Cortex of kidney (tissue), 1 donor: ENCODE results near the gene TTLL8.

Experiments
- DNase-seq: peaks from one replicate; lab custom pipeline; 2025; lab: John Stamatoyannopoulos, UW

Gene TTLL8

DNA sequence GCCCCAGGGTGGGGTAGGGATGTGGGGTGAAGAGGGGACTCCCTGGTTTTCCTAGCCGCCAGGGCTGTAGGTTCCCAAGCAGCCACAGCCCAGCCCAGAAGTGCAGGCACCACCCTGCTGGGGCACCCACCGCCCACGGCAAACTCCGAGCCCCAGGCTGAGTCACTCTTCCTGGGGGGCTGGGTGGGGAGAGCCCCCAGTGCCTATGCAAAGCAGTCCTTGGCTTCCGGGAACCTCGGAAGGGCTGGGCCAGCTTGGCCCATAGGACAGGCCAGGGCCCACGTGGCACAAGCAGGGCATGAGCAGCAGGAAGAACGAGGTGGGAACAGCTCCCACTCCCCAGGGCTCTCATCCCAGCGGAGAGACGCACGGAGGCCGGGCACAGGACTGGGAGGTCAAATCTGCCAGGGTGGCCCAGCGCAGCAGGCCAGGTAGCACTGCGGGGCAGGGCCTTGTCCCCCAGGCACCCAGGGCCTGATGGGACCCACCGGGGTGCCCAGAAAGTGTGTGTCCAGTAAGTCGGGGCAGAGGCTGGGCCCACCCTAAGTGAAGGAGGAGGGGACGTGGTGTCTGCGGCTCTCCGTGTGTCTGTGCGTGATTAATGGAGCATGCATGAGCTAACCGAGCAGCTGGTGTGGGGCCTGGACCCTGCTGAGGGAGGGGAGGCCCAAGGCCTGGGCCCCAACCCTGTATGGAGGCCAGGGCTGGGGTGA is 41.0 kb downstream of the TTLL8 start:
- no peak for DNase-seq

DNA sequence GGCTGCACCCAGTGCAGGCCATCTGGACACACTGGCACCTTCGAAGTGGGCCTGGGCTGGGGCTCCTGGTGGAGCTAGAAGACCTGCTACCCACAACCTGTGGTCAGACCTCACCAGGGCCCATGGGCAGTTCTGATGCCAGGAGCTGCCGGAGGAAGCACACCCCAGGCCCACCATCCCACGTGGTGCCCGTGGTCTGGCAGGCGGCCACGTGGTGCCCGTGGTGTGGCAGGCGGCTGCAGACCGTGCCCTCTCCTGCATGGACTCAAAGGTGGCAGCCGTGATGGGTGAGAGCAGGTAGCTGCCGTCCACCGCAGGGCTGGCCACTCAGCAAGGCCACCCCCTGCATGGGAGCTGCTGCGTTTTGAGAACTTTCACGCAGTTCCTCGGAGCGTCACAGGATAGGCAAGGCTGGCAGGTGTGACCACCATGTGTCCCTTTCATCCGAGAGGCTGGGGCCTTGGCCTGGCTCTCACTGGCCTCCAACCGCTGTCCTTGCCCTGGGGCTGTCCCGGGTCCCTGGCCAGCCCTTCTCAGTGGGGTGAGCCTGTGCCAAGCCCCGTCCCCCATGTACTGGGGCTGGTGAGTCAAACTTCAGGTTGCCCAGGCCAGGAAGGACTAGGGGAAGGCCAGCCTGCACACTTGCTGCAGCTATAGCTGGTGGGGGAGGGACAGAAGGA is 41.6 kb downstream of the TTLL8 start:
- no peak for DNase-seq

DNA sequence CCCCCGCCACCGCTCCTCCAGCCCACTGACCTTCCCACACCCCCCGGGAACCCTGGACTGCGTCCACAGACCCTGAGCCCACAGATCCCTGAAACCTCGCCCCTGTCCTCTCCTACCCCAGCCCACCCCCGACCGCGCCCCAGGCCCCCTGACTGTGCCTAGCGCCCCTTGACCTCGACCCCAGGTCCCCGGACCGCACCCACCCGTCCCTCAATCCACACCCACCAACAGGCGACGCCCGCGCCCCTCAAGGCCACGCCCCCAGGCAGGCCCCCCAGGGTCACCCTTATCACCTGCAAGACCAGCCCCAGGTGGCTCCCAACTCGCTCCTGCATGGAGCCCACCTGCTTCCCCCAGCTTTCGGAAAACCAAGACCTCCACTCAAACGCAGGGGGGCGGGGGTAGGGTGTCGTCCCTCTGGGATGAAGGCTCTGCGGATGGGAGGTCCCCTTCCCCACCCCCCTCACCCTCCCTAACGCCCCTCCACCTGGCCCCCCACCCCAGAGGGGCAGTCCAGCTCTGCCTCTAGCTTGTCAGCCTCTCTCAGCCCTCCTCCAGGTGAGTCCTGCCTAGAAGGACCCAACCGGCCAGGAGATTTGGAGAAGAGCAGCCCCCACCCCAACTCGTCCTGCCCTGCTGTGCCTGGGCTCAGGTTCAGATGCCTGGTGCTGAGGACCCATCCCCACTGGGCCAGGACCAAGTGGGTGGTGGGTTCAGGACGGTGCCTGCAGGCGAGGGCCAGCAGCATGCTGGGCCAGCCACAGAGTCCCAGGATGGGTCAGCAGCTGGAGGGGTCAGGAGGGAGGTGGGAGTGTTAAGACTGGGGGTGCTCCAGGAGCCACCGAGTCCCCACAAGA is 42.4 kb downstream of the TTLL8 start:
- DNase-seq = no peak

DNA sequence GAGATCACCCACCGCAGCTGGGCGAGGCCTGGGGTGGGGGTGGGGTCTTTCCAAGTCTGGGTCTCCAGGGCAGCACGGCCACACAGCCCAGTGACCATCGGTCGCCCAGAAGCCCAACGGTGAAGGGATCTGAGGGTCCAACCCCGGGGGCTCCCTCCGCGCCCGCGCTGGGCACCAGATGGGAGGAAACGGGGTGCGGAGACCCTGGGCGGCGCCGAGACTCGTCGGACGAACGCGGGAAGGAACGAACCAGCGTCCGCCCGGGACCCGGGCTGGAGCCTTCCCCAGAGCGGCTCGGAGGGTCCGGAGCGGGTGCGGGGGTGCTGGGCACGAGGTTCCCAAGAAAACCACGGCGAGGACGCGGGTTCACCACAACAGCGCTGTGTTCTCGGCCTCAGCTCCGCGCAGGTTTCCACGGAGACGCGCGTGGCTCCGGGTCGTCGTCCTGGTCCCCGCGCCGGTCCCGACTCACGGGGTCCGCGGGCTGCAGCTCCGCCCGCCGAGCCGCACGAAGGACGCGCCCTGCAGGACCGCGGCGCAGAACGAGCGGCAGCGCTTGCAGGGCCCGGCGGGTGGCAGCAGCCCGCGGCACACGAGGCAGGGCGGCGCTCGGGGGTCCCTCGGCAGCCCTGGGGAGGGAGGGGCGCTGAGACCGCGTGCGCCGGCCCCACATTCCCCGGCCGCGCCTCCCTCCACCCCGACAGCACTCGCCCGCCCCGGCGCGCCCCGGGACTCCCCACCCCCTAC is 43.3 kb downstream of the TTLL8 start:
- DNase-seq = no peak

DNA sequence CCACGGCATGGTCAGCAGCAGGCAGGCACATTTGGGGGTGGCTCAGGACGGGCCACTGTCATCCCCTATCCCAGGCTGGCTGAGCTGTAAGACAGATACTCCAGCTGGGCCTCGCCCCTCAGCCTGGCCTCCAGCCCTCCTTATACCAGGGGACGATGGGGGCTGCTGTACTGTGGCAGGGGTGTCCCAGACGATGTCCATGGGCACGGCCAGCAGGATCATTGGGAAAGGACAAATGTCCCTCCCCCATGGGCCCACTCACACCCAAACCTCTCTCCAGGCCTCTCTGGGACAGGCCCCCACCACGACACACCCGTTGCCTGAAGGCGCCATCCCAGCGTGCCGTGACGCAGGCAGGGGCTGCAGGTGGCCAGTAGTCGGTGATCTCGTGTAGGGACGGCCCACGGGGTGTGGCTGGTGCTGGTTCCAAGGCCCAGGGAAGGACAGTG is 44.0 kb downstream of the TTLL8 start:
- no peak for DNase-seq

DNA sequence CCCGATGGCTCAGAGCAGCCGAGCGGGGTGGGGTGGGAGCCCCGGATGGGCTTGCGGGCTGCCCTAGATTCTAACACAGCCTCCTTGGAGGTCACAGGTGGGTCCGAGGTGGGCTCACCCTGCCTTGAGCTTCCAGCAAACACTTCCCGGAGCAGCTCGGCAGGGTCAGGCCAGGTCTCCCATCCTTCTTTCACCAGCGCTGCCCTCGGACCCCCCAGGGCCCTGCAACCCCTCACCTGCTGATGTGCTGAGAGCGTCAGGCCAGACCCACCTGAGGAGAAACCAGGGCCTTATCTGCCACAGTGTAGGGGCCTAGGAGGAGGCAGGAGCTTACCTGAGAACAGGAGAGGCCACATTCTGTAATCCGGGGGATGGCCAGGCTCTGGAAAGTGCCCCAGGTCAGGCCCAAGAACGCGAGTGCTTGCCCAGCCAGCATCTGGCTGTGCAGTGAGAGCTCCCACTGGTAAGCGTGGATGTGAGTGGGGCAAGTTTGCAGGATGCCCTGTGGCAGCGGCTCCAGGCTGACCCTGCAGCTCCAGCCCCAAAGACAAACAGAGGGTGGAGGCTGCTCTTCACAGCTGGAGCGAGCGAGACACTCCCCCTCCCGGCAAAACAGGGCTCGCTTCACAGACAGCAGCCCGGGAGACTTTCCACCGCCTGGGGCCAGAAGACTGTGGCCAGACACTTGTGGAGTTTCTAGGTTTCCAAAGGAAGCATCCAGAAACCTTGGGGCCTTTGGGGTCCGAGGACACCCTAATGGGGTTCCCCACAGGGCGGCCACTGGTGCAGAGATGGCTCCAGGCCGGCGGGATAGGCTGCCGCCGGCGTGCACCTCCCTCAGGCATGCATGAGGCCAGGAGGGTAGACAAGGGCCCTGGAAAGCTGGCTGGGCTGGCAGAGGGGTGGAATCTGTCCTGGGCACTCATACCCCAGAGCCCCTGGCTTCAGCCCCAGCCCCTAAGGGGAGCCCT is 45.6 kb downstream of the TTLL8 start, which contains the start of gene IL17REL:
TSS of gene IL17REL (minus strand) at position 555 of the 971 bp plus-strand sequence. CDS start at position 436, 119 bp downstream.
- no peak for DNase-seq

DNA sequence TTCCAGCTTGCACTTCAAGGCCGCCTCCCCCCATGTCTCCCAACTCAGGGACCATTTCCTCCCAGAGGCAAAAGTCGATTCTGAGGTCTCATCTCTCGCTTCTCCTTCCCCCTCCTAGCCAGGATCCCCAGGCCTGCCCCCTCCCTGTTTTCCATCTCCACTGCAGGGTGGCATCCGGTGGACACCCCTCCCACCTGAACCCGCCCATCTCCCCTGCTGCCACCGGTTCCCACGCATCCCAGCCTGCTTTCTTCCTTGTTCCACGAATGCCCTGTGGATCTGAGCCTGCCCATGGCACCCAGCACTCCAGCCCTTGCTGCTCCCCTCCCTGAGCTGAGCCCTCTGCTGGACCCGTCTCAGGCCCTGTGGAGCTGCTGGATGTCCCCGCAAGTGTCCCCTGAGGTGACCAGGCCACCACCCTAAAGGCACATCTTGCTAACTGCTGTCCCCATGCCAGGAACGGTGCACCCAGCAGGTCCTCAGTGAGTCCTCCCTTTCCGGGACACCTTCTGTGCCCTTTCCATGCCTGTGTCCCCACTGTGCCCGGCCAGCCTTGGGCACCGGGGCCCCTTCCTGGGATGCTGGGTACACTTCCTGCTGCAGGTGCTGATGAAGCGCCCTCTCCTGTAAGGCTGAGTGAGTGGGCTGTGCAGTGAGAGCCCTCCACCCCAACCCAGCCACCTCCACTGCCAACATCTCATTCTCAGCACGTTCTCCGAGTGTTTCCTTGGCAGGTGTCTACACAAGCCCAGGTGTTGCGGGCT is 46.5 kb downstream of the TTLL8 start:
- no peak for DNase-seq

DNA sequence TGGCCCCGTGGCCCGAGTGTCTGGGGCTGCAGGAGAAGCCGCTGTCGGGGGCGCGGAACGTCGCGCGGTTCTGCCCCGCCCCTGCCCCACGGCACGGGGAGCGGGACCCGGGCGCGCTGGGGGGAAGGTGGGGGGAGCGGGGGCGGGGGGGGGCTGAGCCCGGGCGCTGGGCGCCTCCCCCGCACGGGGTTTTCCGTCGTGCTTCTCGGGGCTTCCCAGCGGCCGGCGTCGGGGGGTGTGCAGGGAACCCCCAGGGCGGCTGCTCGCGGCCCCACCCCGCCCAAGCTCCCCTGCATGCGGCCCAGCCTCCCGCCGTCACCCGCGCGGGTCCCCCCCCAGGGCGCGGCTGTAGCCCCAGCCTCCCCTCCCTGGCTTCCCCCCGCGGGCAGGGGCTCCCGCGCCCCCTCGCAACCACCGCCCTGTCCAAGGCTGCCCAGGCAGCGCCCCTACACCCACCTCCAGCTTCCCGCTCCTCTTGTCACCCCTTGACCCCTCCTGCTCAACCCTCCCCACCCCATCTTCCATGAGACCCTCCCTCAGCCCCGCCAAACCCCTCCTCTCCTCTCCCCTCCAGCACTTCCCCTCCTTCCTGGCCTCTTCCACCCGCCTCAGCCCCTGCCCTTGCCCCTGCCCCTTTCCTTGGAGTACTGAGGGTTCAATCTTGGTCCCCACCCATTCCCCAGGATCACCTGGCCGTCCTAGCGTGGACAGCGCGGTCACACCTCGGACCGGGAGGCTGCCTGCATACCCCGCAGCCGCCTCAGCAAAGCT is 47.2 kb downstream of the TTLL8 start:
- no peak for DNase-seq

DNA sequence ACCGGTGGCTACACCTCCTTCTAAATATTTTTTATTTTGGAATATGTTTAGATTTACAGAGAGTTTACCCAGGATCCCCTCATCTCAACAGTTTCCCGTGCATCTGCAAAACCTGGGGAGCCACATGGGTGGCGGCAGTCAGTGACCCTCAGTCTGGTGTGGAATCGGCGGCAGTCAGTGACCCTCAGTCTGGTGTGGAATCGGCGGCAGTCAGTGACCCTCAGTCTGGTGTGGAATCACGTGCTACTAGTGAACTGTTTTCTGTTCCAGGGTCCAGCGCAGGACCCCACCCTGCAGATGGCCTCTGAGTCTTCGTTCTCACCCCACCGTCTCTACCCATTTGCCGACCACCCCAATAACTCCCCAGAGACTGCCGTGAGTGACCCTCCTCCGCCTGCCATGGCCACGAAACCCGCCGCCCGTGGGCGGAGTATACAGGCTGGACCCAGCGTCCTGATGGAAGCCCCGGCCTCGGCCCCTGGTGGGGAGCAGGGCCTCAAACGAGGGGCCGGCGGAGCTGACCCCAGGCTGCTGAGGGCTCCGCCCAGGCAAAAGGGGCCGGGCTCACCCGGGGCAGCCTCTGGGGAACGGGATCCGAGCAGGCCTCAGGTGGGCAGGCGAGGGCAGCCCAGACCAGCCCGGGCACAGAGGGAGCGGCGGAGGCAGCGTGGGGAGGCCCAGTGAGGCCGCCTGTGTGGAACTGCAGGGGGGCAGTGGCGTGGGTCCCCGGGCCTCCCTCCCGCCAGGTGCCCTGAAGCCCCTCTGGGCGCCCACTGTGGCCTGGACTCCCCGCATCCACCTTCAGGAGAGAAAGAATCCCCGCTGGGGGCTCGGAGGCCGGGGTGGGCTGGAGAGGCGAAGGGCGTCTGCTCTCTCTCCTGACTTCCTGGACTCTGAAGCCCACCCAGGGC is 48.1 kb downstream of the TTLL8 start:
- no peak for DNase-seq

DNA sequence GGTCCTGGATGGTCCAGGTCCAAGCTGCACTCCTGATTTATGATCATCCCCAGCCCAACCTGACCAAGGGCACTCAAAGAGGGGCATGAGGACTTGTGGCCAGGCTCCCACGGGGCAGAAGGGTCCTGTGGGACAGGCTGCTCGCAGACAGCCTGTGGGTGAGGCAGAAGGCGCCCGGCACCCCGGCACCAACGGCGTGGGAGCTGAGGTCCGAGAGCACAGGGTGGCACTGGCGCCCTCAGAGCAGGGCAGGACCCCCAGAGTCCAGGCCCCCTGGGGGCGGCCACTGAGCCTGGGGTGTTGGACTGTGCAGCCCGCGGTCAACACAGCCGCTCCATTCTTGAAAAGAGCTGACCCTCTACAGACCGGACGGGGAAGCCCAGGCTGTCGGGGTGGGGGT is 48.8 kb downstream of the TTLL8 start:
- no peak for DNase-seq

DNA sequence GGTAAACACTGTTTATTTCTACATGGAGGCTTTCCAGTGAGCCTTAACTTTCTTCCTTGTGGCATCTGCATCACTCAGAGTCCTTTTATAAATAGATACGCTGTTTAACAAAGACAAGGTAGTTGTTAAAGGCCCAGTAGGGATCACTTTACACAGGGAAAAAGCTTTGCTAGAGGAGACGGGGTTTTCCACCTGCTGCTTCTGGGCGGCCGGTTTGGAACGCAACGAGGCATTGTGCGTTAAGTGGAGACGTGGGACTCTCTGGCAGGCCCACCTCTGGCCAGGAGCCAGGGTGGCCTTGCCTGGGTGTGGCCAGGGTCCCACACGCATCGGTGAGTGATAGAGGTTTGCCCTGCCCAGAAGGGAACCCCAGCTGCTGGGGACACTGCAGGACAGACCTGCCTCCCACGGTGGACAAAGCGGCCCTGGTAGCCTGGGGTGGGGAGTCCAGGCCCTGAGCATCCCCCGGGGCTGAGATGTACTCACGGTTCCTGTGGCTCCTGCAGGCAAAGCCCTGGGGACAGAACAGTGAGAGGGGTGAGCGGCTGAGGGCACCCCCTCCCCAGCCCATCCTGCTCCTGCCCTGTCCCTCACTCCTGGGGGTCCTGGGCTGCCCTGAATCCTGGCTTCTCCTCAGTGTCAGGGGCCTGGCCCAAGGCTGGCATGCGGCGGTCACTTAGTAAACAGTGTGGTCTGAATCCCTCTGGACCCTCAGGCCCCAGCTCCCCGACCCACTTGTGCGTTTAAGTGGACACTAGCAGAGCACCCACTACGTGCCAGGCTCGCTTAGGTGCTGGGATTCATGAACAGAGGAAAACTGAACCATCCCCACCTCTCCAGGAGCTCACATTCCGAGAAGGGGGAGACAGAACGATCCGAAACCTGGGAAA is 49.7 kb downstream of the TTLL8 start:
- no peak for DNase-seq

DNA sequence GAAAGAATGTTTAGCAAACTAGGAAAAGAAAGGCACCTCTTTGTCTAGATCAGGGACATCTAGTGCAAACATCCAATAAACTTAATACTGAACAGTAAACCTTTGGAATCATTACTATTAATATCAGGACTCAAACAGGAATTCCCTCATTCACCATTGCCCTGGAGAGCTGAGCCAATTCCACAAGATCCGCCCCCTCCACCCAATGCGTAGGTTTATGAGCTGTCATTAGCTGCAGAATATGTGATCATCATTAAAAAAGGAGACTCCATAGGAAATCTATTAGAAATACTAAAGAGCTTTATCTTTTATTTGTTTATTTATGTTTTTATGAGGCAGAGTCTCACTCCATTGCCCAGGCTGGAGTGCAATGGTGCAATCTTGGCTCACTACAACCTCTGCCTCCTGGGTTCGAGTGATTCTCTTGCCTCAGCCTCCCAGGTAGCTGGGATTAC is 51.0 kb downstream of the TTLL8 start:
- DNase-seq = no peak

DNA sequence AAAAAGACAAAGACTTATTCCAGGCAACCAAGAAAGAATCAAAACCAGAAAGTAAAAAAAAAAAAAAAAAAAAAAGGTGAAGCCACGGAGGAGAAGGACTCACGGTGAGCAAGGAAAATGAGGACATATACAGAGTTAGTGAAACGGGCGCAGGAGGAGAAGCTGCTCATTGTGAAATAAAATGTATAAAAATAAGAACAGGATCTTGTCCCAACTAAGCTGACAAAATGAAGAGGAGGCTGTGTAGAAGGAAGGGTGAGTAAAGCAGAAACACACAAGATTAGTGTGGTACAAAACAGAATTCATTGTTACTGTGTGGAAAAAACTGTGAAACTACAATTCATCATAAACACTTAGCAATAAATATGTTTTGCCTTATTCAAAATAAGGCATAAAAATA is 53.2 kb downstream of the TTLL8 start:
- DNase-seq = no peak

DNA sequence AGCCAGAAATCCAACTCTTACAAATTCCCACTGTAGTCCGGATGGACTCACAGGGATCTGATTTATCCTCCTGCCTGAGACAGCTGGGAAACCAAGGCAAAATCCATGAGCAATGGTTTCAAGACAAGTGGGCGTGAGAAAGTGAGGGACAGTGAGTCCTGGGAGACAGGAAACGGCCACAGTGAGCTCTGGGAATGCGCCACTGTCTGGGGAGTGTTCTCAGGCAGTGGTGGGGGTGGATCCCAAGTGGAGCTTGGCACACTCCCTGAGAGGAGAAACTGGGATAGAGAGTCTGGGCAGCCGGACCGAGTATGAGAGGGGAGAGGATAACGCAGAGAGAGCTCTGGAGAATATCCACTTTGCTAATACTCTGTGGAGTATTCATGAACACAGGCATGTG is 55.3 kb downstream of the TTLL8 start:
- DNase-seq = no peak

DNA sequence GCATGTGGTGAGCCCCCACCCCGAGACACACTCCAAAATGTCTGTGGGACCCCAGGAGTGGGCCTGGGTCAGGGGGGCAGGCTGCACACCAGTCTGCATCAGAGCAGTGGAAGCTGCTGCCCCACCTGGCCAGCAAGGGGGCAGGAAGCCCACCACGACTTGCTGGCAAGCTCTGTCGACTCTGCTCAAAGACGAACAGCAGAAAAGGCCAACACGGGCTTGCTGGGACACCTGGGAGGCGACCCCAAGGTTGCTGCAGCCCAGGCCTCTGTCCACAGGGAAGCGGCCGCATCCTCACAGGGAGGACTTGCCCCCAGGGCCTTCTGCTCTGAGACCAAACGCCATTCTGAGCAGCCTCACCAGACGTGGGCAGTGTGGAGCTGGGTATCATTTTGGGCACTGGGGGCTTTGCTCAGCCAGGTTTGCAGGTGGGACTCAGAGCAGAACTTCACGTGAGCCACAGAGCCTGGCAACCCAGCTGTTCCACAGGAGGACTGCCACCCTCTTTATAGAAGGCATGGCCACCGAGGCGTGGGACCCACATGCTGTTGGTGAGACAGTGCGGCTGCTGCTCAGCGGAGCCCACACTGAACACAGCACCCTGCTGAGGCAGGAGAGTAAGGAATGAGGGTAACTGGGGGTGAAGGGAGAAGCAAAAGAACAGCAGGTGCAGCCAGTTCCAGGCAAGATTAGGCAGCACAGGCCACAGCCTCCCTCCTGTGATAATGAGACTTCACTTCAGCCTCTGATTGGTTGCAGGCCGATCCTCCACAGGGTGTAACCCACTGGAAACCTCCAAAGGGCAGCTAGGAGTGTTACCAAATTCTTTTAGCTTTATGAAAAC is 56.5 kb downstream of the TTLL8 start:
- no peak for DNase-seq
